HFF-Myc (cell line): ENCODE measurements around the gene RPL10A.
A peak's percentile ranks its signal among the peaks of the same experiment; 100 is the strongest.

Experiments used
- DNase-seq: peaks from one replicate; pipeline ENCODE4 v3.0.0-alpha.2; 2011; ENCODE audit warnings: low read depth; ENCODE audit errors: extremely low read depth
- H3K4me3 ChIP-seq: replicated peaks from 2 replicates; pipeline ENCODE4 v1.5.1; 2011; ENCODE audit warnings: low read depth, mild to moderate bottlenecking, control low read depth, low read length
- TF ChIP-seq, protein P1 (sequence below): IDR thresholded peaks from 2 replicates; pipeline ENCODE4 v1.5.1; 2012; ENCODE audit warnings: mild to moderate bottlenecking, low read depth, low read length, control low read depth; ENCODE audit errors: missing control alignments

Gene RPL10A

GRCh38 chr6:35497571-35498421 is 29.6 kb downstream of the RPL10A start:
- TF ChIP-seq, protein P1, sequence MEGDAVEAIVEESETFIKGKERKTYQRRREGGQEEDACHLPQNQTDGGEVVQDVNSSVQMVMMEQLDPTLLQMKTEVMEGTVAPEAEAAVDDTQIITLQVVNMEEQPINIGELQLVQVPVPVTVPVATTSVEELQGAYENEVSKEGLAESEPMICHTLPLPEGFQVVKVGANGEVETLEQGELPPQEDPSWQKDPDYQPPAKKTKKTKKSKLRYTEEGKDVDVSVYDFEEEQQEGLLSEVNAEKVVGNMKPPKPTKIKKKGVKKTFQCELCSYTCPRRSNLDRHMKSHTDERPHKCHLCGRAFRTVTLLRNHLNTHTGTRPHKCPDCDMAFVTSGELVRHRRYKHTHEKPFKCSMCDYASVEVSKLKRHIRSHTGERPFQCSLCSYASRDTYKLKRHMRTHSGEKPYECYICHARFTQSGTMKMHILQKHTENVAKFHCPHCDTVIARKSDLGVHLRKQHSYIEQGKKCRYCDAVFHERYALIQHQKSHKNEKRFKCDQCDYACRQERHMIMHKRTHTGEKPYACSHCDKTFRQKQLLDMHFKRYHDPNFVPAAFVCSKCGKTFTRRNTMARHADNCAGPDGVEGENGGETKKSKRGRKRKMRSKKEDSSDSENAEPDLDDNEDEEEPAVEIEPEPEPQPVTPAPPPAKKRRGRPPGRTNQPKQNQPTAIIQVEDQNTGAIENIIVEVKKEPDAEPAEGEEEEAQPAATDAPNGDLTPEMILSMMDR, result no peak
- DNase-seq, result peak; percentile 83
- peak overlapping the region; percentile 71 for H3K4me3 ChIP-seq

- peak overlapping the region; percentile 71 for H3K4me3 ChIP-seq
- TF ChIP-seq, protein P1, result no peak
- DNase-seq, result no peak
Measured at GRCh38 chr6:35498422-35499067, 30.3 kb downstream of the RPL10A start.

- TF ChIP-seq, protein P1, result no peak
- no peak for DNase-seq
- no peak overlapping the region for H3K4me3 ChIP-seq
Measured at GRCh38 chr6:35499372-35499771, 31.2 kb downstream of the RPL10A start.

GRCh38 chr6:35500782-35501181 is 32.6 kb downstream of the RPL10A start:
- DNase-seq, result no peak
- H3K4me3 ChIP-seq, result no peak overlapping the region
- TF ChIP-seq, protein P1, result no peak

GRCh38 chr6:35501784-35502183 is 33.6 kb downstream of the RPL10A start:
- no peak for DNase-seq
- TF ChIP-seq, protein P1, result no peak
- no peak overlapping the region for H3K4me3 ChIP-seq

- TF ChIP-seq, protein P1, result no peak
- H3K4me3 ChIP-seq, result no peak overlapping the region
- DNase-seq, result no peak
Measured at GRCh38 chr6:35503534-35503933, 35.3 kb downstream of the RPL10A start.
